ENCODE data around the gene TOX2.

TOX2 gene

DNA sequence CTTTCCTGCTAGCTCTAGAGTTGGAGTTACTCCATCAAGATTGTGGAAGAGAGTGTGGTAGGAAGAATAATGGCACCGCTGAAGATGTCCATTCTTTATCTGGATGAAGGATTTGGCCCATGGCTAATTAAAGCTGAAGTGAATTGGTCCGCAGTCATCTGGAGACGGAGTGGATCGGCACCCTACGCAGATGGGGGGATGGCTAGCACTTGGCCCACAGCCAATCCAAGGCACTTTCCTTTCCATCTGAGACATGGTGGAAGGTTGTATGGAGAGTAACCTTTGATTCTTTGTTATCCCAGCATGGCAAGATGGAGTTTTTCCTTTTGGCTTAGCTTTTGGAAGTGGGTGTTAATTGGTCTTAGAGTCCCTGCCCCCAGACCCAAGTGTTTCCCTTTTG, 184.0 kb downstream of the TOX2 start:
- DNase-seq (ENCODE audit: low read depth in 2 of 2) = no peak

GRCh38 chr20:44099832-44100231, 185.2 kb downstream of the TOX2 start:
- DNase-seq (ENCODE audit: low read depth in 2 of 2) = no peak

GRCh38 chr20:44102582-44102981, 187.9 kb downstream of the TOX2 start:
- DNase-seq (ENCODE audit: low read depth in 2 of 2) = no peak

GRCh38 chr20:44104798-44105517, 190.3 kb downstream of the TOX2 start:
- DNase-seq (ENCODE audit: low read depth in 2 of 2) = no peak

- DNase-seq (ENCODE audit: low read depth in 2 of 2) = no peak
Measured at GRCh38 chr20:44106615-44107014, 192.0 kb downstream of the TOX2 start.

DNA sequence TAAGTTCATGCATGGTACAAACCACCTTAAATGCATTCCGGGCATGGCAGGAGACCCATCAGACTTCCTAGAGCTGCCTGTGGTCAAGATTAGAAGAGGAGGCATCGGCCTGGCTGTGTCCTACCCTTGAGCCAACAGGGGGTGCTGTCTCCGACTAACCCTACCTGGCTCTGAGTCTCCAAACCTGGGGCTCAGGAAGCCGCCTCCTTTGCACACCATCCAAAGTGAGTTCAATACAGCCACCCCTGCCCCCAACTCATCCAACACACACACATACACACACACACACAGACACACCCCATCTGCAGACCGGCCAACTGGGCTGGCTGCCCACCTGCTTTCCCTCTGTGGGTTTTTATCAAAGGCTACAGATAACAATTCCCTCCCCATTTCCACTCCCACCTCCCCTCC, 195.3 kb downstream of the TOX2 start:
- DNase-seq (ENCODE audit: low read depth in 2 of 2) = no peak

GRCh38 chr20:44110816-44111568, 196.3 kb downstream of the TOX2 start:
- DNase-seq (ENCODE audit: low read depth in 2 of 2) = no peak

- DNase-seq (ENCODE audit: low read depth in 2 of 2) = no peak
Measured at GRCh38 chr20:44111712-44112335, 197.2 kb downstream of the TOX2 start.

- DNase-seq (ENCODE audit: low read depth in 2 of 2) = no peak
Measured at GRCh38 chr20:44112456-44112855, 197.8 kb downstream of the TOX2 start.

DNA sequence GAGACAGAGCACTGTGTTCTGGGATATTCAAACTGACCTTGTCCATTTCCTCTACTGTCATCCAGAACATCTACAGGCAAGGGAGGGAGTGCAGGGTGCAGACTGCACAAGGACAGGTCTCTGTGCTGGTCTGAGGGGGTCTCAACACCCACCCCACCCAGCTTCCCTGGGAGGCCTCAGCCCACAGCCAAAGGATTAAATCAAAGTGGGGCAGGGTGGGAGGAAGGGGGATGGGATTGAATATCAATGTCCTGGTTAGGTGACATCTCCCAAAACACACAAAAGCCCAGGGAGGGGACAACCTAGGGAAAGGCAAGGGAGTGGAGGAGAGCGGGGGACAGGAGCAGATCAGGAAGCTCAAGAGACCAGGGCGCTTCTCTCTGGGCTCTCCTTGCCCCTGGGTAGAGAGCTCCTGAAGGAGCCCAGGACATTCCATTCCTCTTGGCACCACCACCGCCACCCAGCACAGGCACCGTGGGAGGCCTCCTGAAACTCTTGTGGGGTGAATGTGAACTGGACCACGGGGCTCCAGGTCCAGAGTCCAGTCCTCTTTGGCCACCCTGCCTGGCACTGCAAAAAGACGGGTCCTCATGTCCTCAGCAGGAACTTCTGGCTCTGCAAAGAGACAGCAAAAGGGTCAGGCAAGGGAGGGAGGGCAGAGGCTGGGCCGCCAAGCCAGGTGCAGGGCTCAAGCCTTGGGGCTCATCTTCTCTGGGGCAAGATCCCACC, 198.4 kb downstream of the TOX2 start:
- DNase-seq (ENCODE audit: low read depth in 2 of 2) = no peak

- no peak for DNase-seq (ENCODE audit: low read depth in 2 of 2)
Measured at GRCh38 chr20:44113618-44114376, 199.1 kb downstream of the TOX2 start.

- DNase-seq (ENCODE audit: low read depth in 2 of 2) = no peak
Measured at GRCh38 chr20:44115181-44115580, 200.5 kb downstream of the TOX2 start.

DNA sequence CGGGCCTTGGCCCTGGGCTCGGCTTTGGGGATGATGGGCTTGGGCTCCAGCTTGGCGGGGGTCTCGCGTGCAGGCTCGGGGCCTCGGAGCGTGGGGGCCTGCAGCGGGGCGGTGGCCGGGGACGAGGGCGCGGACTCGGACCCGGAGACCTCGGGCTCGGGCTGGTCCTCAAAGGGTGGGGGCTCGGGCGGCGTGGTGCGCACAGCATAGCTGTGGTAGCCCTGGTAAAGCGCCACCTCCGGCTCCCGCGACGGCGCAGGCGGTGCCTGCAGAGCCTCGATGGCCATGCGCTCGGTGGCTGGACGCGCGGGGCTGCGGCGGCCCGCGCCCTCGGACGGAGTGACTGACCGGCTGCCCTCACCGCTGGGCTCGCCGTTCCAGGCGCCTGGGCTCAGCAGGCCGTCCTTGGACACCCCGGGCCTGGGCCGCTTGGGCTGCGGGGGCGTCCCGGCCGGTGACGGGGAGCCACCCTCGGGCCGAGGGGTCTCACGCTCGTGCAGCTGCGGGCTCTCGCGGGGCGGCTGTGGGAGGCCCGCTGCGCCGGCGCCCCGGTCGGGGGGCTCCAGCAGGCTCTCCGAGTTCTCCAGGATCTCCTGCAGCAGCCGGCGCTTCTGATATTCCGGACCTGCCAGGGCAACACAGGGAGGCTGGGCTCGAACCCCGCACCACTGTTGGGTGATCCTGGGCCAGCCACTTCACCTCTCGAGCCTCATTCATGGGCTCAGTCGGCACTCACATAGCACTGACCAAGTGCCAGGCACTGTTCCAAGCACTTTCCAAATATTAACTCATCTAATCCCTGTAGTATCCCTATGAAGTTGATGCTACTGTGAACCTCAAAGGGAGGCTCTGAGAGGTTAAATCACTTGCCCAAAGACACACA, 201.4 kb downstream of the TOX2 start:
- DNase-seq (ENCODE audit: low read depth in 2 of 2) = no peak

DNA sequence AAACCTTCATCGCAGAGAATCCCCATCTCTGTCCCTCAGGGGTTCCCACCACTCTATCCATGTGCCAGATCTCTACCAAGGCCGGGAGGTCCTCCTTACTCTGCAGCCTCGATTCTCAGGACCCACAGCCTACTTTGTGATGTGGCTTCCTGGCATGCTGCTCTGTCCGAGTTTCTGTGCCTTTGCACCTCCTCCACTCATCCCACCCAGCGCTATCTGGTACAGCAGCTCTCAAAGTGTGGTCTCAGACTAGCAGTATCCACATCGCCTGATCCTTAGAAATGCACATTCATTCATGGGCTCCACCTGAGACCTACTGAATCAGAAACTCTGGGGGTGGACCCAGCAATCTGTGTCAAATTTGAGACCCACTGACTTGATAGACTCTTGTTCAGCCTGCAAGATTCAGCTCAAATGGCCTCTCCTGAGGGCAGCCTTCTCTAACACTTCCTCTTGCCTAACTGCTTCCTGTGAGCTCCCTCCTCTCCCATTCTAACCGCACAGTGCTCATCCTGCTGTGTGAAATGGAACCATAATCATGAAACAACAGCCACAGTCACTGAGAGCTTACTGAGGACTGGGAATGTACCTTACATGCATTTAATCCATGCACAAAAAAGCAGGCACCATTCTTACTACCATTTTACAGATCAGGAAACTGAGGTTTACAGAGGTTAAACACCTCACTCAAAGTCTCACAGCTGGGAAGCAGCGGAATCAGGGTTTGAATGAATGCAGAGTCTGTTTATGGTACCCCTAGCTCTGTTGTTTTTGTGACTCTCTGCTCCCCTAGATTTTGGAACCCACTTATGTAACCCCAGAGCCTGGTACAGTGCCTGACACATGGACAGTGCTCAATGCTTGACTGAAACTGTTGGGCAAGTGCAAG, 202.9 kb downstream of the TOX2 start:
- no peak for DNase-seq (ENCODE audit: low read depth in 2 of 2)

- no peak for DNase-seq (ENCODE audit: low read depth in 2 of 2)
Measured at GRCh38 chr20:44118185-44119033, 203.8 kb downstream of the TOX2 start.
